ENCODE data around the gene DPYD. TPM values are rescaled to one million over a fixed set of nuclear protein-coding genes. Genes with fewer than 3 reads are reported as not detected.

The DPYD gene
- total RNA-seq, 2 donors from 2014 or later, result 11.1 to 11.5 TPM

- Mint-ChIP-seq H3K27me3 (no peaks in the 10 kb centered on the region), H3K27ac (peak overlapping the region; percentile 84), H3K9me3 (no peaks in the 10 kb centered on the region), H3K36me3 (ENCODE audit: low read depth) (no peaks in the 10 kb centered on the region), H3K4me3 (peak overlapping the region; percentile 90), H3K4me1 (peaks cover 24% of the 10 kb centered on the region)
- no peak for ATAC-seq (replicated peaks)
These were observed 1.1 kb downstream of the DPYD start for GRCh38 chr1:97919585-97920261.

DNA sequence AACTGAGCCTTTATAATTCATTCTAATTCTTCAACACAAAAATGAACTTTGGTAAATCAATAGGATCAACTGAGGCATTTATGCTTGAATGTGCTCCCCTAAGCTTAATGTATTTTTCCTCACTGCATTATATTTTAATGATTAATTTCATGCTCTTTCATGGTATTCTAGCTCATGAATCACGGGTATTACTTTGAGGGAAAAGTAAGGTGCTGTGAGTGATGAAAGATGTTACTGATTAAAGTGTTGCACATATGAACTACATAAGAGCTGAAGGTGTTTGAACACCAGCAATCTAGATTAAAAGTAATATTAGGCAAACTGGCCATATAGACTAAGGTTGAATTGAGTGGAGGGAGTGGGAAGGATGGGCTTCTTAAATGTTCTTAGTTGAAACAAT lies 1.9 kb downstream of the DPYD start:
- Mint-ChIP-seq H3K27me3 (no peaks in the 10 kb centered on the region), H3K9me3 (no peaks in the 10 kb centered on the region), H3K4me3 (peak overlapping the region; percentile 90), H3K4me1 (peaks cover 29% of the 10 kb centered on the region), H3K27ac (peak overlapping the region; percentile 84), H3K36me3 (ENCODE audit: low read depth) (no peaks in the 10 kb centered on the region)
- no peak for ATAC-seq (replicated peaks)

DNA sequence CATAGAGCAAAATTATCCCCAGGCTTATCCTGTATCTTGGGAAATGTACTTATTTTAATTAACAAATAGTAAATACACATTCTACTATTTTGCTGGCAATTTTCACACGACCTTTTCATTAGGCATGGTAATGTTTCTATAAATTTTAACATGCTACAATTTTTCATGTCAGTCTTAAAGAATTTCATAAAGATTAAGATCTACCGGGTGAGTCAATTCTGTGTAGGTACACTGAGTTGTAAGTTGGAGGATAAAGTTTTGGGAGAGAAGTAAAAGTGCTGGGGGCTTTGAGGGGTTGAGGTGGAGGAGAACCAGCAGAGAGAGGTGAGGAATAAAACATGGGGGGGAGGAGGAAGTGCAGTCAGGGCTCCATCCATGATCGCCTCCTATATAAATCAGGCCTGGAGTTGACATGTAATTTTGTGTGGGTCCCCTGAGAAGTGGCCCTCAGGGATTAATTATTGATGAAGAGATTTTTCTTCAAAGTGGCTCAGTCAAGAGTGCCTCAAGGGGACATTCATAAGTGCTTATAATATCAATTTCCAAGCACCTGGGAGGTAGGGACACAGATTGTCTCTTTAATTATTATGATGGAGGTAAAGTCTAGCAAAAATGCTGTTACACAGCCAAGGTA lies 7.2 kb downstream of the DPYD start:
- no peaks in the 10 kb centered on the region for H3K27me3 Mint-ChIP-seq
- ATAC-seq (replicated peaks), result no peak
- no peak overlapping the region for H3K4me3 Mint-ChIP-seq
- H3K4me1 Mint-ChIP-seq, result peaks cover 23% of the 10 kb centered on the region
- no peak overlapping the region for H3K27ac Mint-ChIP-seq
- no peaks in the 10 kb centered on the region for H3K9me3 Mint-ChIP-seq
- no peaks in the 10 kb centered on the region for H3K36me3 Mint-ChIP-seq (ENCODE audit: low read depth)

DNA sequence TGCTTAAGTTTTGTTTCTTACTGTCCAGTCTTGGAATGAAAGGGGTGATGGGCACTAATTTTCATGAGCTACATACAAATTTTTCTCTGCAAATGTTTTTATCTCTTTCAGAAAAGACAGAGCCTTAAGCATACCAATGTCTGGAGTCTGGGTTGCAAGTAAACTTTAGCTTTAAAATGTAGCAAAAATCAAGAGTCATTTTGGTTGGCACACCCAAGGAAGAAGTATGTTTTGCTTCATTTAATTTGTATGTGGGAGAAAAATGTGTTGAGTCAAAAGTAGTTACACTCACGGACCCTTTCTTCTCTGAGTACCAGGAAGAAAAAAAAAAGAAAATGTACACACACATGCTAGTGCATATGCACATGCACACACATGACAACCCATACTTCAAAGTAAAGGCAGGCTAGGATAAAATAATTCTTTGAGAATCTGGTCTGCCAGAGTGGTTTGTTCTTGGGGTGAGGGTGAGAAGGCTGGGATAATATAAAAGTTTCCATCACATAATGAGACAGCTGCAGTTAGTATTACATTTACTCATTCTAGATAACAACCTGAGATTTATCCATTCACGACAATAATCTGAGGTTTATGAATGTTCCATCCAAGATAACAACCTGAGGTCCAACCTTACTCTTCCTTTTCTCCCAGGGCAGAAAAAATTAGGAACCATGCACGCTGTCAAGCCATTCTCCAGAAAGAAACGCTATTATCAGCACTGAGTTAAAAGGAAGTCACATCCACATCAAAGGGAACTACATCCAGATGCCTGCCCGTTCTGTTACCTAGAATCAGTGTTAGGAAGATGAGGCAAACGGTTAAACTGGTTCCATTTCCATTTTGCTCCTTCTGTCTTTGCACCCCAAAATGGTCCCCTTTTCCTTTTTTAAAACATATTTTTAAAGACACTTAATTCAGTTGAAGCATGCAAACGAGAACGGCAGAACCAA lies 9.3 kb downstream of the DPYD start:
- Mint-ChIP-seq H3K4me1 (peaks cover 21% of the 10 kb centered on the region), H3K27me3 (no peaks in the 10 kb centered on the region)

DNA sequence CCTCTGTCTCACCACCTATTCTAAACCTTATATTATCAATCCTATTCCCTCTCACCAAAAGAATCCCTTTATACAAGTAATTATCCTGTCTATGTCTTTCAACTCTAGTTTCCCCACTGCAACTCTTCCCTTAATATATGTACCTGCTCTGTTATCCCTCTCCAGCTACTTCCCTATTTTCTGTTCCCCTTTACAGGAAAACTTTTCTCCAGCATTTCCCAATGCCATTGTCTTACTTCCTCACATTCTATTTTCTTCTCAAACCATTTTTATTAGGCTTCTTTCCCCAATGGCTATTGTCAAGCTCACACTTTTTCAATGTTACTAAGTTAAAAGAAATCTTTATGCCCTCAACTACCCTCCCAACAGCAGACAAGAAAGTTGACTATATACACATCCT lies 11.6 kb downstream of the DPYD start:
- no peak for ATAC-seq (replicated peaks)
- Mint-ChIP-seq H3K4me3 (no peak overlapping the region), H3K36me3 (ENCODE audit: low read depth) (no peaks in the 10 kb centered on the region), H3K27me3 (no peaks in the 10 kb centered on the region), H3K4me1 (peaks cover 15% of the 10 kb centered on the region), H3K27ac (no peak overlapping the region), H3K9me3 (no peaks in the 10 kb centered on the region)

More for the DNA sequence above, 9.3 kb downstream of the DPYD start:
- peak; percentile 37 for ATAC-seq (replicated peaks)
- H3K9me3 Mint-ChIP-seq, result no peaks in the 10 kb centered on the region
- H3K36me3 Mint-ChIP-seq (ENCODE audit: low read depth), result no peaks in the 10 kb centered on the region
- H3K27ac Mint-ChIP-seq, result no peak overlapping the region
- H3K4me3 Mint-ChIP-seq, result peak overlapping the region; percentile 47

DNA sequence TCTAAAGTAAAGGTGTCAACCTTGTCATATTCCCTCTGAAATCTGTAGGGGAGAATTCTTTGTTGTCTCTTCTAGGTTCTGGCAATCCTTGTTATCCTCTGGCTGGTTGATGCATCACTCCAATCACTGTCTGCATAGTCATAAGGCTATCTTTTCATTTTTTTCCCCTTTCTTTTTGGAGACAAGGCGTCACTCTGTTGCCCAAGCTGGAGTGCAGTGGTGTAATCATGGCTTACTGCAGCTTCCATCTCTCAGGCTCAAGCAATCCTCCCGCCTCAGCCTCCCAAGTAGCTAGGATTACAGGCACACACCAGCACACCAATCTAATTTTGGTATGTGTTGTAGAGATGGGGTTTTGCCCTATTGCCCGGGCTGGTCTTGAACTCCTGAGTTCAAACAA lies 12.9 kb downstream of the DPYD start:
- Mint-ChIP-seq H3K27me3 (no peaks in the 10 kb centered on the region), H3K27ac (no peak overlapping the region), H3K36me3 (ENCODE audit: low read depth) (no peaks in the 10 kb centered on the region), H3K4me1 (peaks cover 12% of the 10 kb centered on the region), H3K9me3 (no peaks in the 10 kb centered on the region), H3K4me3 (no peak overlapping the region)
- no peak for ATAC-seq (replicated peaks)

DNA sequence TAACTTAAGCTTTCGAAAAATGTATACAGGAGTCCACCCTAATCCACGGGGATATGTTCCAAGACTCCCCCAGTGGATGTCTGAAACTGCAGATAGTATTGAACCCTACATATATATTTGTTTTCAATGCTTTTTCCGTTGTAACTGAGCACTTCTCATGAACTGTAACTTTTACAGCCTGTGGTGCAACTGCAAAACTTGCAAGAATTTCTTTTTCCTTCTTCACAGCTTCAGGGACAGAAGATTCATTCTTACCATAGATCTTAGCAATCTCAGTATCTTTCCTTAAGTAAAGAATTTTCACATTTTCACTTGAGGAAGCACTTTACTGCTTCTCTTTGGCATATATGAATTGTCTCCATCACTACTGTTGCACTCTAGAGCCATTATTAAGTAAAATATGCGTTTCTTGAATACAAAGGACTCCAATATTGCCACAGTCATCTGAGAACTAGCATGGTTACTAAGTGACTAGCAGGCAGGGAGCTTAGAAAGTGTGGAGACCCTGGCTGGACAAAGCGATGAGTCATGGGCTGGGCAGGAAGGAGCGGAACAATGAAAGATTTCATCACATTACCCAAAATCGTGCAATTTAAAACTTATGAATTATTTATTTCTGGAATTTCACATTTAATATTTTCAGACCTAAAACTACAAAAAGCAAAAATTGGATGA lies 14.1 kb downstream of the DPYD start:
- H3K27me3 Mint-ChIP-seq, result no peaks in the 10 kb centered on the region
- H3K4me3 Mint-ChIP-seq, result no peak overlapping the region
- peaks cover 15% of the 10 kb centered on the region for H3K4me1 Mint-ChIP-seq
- H3K36me3 Mint-ChIP-seq (ENCODE audit: low read depth), result no peaks in the 10 kb centered on the region
- no peak overlapping the region for H3K27ac Mint-ChIP-seq
- no peak for ATAC-seq (replicated peaks)
- H3K9me3 Mint-ChIP-seq, result no peaks in the 10 kb centered on the region

DNA sequence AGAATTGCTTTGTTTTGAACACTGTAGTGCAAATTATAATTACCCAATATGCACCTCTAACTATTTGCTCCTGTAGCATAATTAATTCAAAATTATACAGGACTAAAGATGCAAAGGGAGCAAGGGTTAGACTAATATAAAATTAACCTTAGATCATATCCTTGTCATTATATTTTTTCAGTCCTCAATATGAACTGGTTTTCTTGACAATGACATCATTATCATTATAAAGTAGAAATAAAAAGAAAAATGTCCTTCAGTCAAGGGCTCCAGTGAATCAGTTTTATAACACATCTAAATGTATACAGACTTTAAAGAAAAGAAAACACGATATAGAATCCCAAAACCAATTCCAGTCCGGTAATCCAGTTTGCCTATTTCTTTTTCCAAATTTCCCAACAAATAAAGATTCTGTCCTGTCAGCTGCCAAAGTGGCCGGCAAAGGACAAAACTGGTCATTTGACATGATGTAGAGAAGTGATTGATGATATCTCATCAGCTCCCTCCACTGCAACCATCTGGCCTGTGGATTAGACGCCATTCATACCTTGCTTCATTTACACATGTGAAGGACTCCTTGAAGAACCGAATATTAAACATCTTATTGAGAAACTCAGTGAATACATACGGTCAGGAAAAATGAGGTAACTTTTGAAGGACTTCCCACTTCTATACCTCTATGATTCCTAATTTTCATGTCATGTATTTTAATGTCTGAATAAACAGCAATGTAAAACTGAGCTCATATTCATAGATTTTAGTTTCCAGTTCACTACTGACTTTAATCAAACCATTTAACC lies 15.5 kb downstream of the DPYD start:
- no peaks in the 10 kb centered on the region for H3K9me3 Mint-ChIP-seq
- no peaks in the 10 kb centered on the region for H3K36me3 Mint-ChIP-seq (ENCODE audit: low read depth)
- no peak for ATAC-seq (replicated peaks)
- H3K4me1 Mint-ChIP-seq, result peaks cover 23% of the 10 kb centered on the region
- H3K4me3 Mint-ChIP-seq, result no peak overlapping the region
- H3K27me3 Mint-ChIP-seq, result no peaks in the 10 kb centered on the region
- no peak overlapping the region for H3K27ac Mint-ChIP-seq

GRCh38 chr1:97904534-97904933 lies 16.3 kb downstream of the DPYD start:
- Mint-ChIP-seq H3K27me3 (no peaks in the 10 kb centered on the region), H3K4me1 (peaks cover 23% of the 10 kb centered on the region), H3K9me3 (no peaks in the 10 kb centered on the region), H3K27ac (peak overlapping the region; percentile 27), H3K4me3 (peak overlapping the region; percentile 11), H3K36me3 (ENCODE audit: low read depth) (no peaks in the 10 kb centered on the region)
- ATAC-seq (replicated peaks), result peak; percentile 65

GRCh38 chr1:97903626-97904025 lies 17.2 kb downstream of the DPYD start:
- Mint-ChIP-seq H3K27me3 (no peaks in the 10 kb centered on the region), H3K4me1 (peaks cover 23% of the 10 kb centered on the region), H3K36me3 (ENCODE audit: low read depth) (no peaks in the 10 kb centered on the region), H3K4me3 (no peak overlapping the region), H3K9me3 (no peaks in the 10 kb centered on the region), H3K27ac (no peak overlapping the region)
- no peak for ATAC-seq (replicated peaks)

GRCh38 chr1:97902067-97902466 lies 18.8 kb downstream of the DPYD start:
- peaks cover 28% of the 10 kb centered on the region for H3K4me1 Mint-ChIP-seq
- H3K36me3 Mint-ChIP-seq (ENCODE audit: low read depth), result no peaks in the 10 kb centered on the region
- H3K27ac Mint-ChIP-seq, result no peak overlapping the region
- peak overlapping the region; percentile 2 for H3K4me3 Mint-ChIP-seq
- no peaks in the 10 kb centered on the region for H3K27me3 Mint-ChIP-seq
- no peaks in the 10 kb centered on the region for H3K9me3 Mint-ChIP-seq
- no peak for ATAC-seq (replicated peaks)

DNA sequence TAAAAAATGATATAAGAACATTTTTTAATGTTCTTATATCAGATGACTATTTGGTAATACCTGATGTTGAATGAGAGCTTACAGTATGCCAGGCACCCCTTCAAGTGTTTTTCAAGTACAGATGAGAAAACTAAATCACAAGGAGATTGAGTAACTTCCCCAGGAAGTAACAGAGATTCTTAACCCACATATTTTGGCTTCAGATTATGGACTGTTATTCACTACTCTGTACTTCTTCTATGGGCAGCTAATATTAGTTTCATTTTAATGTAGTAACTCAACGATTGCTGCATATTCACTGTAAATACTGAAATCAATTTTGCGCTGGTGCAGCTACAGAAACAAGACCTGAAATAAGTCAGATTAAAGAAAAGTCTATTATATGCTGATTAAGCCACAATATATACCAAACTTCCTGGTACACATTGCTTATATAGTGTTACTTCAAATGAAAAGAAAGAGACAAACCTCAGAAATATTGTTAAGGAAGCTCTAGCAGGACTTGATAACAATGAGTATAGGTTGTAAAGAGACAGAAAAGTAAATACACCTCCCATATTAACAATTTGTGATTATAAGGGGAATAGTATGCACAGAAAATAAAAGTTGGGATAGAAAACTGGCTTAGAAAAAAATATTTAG lies 19.7 kb downstream of the DPYD start:
- Mint-ChIP-seq H3K36me3 (ENCODE audit: low read depth) (no peaks in the 10 kb centered on the region), H3K27me3 (no peaks in the 10 kb centered on the region), H3K27ac (peak overlapping the region; percentile 55), H3K4me1 (peaks cover 28% of the 10 kb centered on the region), H3K9me3 (no peaks in the 10 kb centered on the region), H3K4me3 (no peak overlapping the region)
- no peak for ATAC-seq (replicated peaks)

DNA sequence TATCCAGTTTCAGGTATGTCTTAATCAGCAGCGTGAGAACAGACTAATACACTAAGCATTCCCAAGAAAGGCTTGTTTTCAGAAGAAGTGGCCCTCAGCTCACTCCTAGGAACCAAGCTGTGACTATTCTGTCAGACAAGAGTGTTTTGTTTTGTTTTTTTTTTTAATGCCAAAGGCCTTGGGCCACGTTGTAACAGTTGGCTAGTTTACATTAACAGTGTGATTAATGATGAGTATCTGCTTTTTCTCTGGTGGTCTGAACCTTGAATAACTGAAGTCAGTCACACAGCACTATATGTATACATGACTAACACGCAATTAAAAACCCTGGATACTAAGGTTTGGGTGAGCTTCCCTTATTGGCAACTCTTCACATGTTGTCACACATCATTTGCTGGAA lies 21.9 kb downstream of the DPYD start:
- Mint-ChIP-seq H3K27ac (no peak overlapping the region), H3K9me3 (no peaks in the 10 kb centered on the region), H3K27me3 (no peaks in the 10 kb centered on the region), H3K4me3 (no peak overlapping the region), H3K4me1 (peaks cover 22% of the 10 kb centered on the region), H3K36me3 (ENCODE audit: low read depth) (no peaks in the 10 kb centered on the region)
- no peak for ATAC-seq (replicated peaks)
